ENCODE data around the gene ZNF597. TPM values are rescaled to one million over a fixed set of nuclear protein-coding genes. Genes with fewer than 3 reads are reported as not detected.

The ZNF597 gene
- total RNA-seq, 1 donor from 2014 or later: 4.4 TPM

- no peak for TF ChIP-seq CTCF (IDR thresholded peaks at IDR 0.05)
- H3K36me3 ChIP-seq: no peaks in the 10 kb centered on the region
- peaks cover 65% of the 10 kb centered on the region for H3K4me1 ChIP-seq
- H3K4me3 ChIP-seq: peak overlapping the region; percentile 89
- no peaks in the 10 kb centered on the region for H3K27me3 ChIP-seq (ENCODE audit: low read depth)
- H3K27ac ChIP-seq: peak overlapping the region; percentile 99
- DNase-seq: no peak
- peak in 1 of 2 donors; percentile 13 for ATAC-seq
- intact Hi-C loops (cut with DNase I): no loop called here
- H3K9me3 ChIP-seq: no peaks in the 10 kb centered on the region
Measured at GRCh38 chr16:3458278-3458851, 15.1 kb upstream of the ZNF597 start.

GRCh38 chr16:3457434-3458252 lies 14.3 kb upstream of the ZNF597 start:
- DNase-seq: peak; percentile 93
- Histone ChIP-seq H3K36me3 (no peaks in the 10 kb centered on the region), H3K4me3 (peak overlapping the region; percentile 89), H3K4me1 (peaks cover 60% of the 10 kb centered on the region), H3K9me3 (no peaks in the 10 kb centered on the region), H3K27ac (peak overlapping the region; percentile 99), H3K27me3 (ENCODE audit: low read depth) (no peaks in the 10 kb centered on the region)
- intact Hi-C loops (cut with DNase I): no loop called here
- peak; percentile 96 to 98 for ATAC-seq
- TF ChIP-seq CTCF (IDR thresholded peaks at IDR 0.05): peak; percentile 49

- ATAC-seq: no peak
Measured at GRCh38 chr16:3454631-3455147, 11.4 kb upstream of the ZNF597 start.

GRCh38 chr16:3454093-3454492 lies 10.8 kb upstream of the ZNF597 start:
- ATAC-seq: no peak
- no peak for TF ChIP-seq CTCF (IDR thresholded peaks at IDR 0.05)
- intact Hi-C loops (cut with DNase I): no loop called here
- no peak overlapping the region for H3K27ac ChIP-seq
- H3K36me3 ChIP-seq: no peaks in the 10 kb centered on the region
- DNase-seq: no peak
- no peaks in the 10 kb centered on the region for H3K9me3 ChIP-seq
- H3K27me3 ChIP-seq (ENCODE audit: low read depth): no peaks in the 10 kb centered on the region
- peaks cover 25% of the 10 kb centered on the region for H3K4me1 ChIP-seq
- no peak overlapping the region for H3K4me3 ChIP-seq

More at GRCh38 chr16:3454631-3455147, 11.4 kb upstream of the ZNF597 start:
- H3K27me3 ChIP-seq (ENCODE audit: low read depth): no peaks in the 10 kb centered on the region
- DNase-seq: no peak
- intact Hi-C loops (cut with DNase I): no loop called here
- H3K27ac ChIP-seq: no peak overlapping the region
- H3K4me3 ChIP-seq: no peak overlapping the region
- H3K36me3 ChIP-seq: no peaks in the 10 kb centered on the region
- TF ChIP-seq CTCF (IDR thresholded peaks at IDR 0.05): no peak
- H3K4me1 ChIP-seq: peaks cover 31% of the 10 kb centered on the region
- no peaks in the 10 kb centered on the region for H3K9me3 ChIP-seq

- peaks cover 26% of the 10 kb centered on the region for H3K36me3 ChIP-seq
- H3K4me3 ChIP-seq: peak overlapping the region; percentile 68
- H3K4me1 ChIP-seq: peaks cover 11% of the 10 kb centered on the region
- DNase-seq (peak; percentile 44), ATAC-seq (peak; percentile 80 to 82)
- intact Hi-C loops (cut with DNase I): no loop called here
- no peak for TF ChIP-seq CTCF (IDR thresholded peaks at IDR 0.05)
- H3K9me3 ChIP-seq: no peaks in the 10 kb centered on the region
- peak overlapping the region; percentile 81 for H3K27ac ChIP-seq
- no peaks in the 10 kb centered on the region for H3K27me3 ChIP-seq (ENCODE audit: low read depth)
Measured at GRCh38 chr16:3444032-3444388, 706 bp upstream of the ZNF597 start.

Data from lower lobe of right lung (tissue), 2 donors.